Body of pancreas (tissue), 4 donors: ENCODE data around the gene CD69.

ENCODE experiments used
- POLR2A ChIP-seq, 3 donors: fragments of 450-650 bp; IDR thresholded peaks; one replicate each; pipeline ENCODE4 v1.6.1; 2016; ENCODE audit warnings: antibody characterized with exemption in 3 of 3, mild to moderate bottlenecking in 2 of 3
- TF ChIP-seq, protein P1 (sequence below), 7 experiments: fragments of 450-650 bp in 4 of 7; fragments of 200-600 bp in 3 of 7; sonication (generic) in 3 of 7; IDR thresholded peaks; one replicate each; pipeline ENCODE4 v1.5.1; 2016 to 2019; ENCODE audit warnings: antibody characterized with exemption in 7 of 7

DNA sequence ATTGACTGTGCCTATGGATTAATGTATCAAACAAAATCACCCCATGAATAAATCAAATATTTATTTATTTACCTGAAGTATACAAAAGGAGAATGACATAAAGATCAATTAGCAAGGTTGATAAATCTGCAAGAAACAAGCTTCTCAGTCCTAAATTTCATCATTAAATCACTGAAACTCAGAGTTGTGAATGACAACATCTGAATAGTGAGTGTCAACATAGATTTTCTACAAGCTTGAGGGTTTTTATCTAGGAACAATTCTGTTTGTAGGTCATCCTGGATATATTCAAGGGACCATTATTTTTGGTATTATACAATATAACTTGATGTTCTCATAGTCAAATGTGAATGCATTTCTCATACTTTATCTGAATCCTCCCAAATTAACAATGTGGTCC is 49.2 kb upstream of the CD69 start:
- TF ChIP-seq, protein P1, sequence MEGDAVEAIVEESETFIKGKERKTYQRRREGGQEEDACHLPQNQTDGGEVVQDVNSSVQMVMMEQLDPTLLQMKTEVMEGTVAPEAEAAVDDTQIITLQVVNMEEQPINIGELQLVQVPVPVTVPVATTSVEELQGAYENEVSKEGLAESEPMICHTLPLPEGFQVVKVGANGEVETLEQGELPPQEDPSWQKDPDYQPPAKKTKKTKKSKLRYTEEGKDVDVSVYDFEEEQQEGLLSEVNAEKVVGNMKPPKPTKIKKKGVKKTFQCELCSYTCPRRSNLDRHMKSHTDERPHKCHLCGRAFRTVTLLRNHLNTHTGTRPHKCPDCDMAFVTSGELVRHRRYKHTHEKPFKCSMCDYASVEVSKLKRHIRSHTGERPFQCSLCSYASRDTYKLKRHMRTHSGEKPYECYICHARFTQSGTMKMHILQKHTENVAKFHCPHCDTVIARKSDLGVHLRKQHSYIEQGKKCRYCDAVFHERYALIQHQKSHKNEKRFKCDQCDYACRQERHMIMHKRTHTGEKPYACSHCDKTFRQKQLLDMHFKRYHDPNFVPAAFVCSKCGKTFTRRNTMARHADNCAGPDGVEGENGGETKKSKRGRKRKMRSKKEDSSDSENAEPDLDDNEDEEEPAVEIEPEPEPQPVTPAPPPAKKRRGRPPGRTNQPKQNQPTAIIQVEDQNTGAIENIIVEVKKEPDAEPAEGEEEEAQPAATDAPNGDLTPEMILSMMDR (IDR thresholded peaks at IDR 0.05), result no peak
- no peak for TF ChIP-seq POLR2A (IDR thresholded peaks at IDR 0.05)
